HFF-Myc (cell line): ENCODE measurements around the gene OXT.
"Not testable (repeated sequence)": the region's sequence is repeated elsewhere in the genome, so short reads cannot be mapped to it uniquely, and the experiment has no call there.

ENCODE experiments used
- DNase-seq: peaks from one replicate; pipeline ENCODE4 v3.0.0-alpha.2; 2011; ENCODE audit warnings: low read depth; ENCODE audit errors: extremely low read depth
- H3K4me3 ChIP-seq: replicated peaks from 2 replicates; pipeline ENCODE4 v1.5.1; 2011; ENCODE audit warnings: low read depth, mild to moderate bottlenecking, control low read depth, low read length
- CTCF ChIP-seq: IDR thresholded peaks from 2 replicates; pipeline ENCODE4 v1.5.1; 2012; ENCODE audit warnings: mild to moderate bottlenecking, low read depth, low read length, control low read depth; ENCODE audit errors: missing control alignments

The OXT gene

GRCh38 chr20:3051385-3052019 is 19.9 kb upstream of the OXT start:
- H3K4me3 ChIP-seq: no peak overlapping the region
- DNase-seq: no peak
- no peak for TF ChIP-seq CTCF

DNA sequence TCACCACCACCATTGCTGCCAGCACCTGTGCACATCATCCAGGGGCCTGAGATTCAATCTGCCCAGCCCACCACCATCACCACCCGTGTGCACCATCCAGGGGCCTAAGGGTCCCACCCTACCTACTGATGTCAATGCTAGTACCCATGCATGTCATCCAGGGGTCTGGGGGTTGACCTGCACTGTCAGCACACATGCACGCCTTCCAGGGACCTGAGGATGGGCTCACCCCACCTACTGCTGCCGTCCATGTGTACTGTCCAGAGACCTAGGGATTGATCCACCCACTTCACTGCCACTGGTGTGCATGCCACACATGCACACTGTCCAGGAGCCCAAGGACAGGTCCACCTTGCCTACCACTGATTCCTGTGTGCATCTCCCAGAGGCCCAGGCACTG is 11.9 kb upstream of the OXT start:
- H3K4me3 ChIP-seq: no peak overlapping the region
- TF ChIP-seq CTCF: no peak
- no peak for DNase-seq

DNA sequence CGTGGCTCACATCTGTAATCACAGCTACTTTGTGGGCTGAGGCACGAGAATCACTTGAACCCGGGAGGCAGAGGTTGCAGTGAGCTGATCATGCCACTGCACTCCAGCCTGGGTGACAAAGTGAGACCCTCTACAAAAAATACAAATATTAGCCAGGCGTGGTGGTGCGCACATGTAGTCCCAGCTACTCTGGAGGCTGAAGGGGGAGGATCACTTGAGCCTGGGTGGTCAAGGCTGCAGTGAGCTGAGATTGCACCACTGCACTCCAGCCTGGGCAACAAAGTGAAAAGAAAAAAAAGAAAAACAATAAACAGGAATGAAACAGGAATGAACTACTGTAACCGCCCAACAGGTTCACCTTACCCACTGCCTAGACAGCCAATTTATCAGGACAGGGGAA is 7.3 kb upstream of the OXT start:
- H3K4me3 ChIP-seq, DNase-seq: not testable (repeated sequence)

DNA sequence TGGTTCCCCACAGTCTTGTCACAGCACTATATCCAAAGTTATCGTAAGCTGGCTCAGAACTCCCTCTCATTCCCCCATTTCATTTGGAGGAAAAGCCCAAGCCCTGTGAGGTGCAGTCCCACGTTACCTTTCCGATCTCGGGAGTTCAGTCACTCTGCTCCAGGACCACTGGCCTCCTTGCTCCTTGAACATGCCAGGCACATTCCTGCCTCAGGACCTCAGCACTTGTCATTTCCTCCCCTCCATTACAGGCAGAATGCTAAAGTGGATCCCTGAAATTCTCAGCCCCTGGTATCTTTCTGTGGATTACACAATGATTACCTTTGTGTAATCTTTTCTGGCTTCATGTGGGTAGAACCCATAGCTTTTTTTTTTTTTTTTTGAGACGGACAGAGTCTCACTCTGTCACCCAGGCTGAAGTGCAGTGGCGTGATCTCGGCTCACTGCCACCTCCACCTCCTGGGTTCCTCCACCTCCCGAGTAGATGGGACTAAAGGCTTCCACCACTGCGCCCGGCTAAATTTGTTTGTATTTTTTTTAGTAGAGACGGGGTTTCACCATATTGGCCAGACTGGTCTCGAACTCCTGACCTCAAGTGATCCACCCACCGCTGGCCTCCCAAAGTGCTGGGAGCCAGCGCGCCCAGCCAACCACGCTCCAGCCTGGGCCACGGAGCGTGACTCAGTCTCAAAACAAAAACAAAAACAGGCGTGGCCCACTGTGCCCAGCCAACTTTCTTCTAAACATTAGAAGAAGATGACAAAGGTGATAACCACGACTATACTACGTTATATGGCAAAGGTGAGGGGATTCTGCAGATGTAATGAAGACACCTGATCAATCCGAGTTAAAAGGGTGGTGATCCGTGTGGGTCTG is 4.0 kb upstream of the OXT start:
- H3K4me3 ChIP-seq: no peak overlapping the region
- TF ChIP-seq CTCF: no peak
- DNase-seq: no peak

DNA sequence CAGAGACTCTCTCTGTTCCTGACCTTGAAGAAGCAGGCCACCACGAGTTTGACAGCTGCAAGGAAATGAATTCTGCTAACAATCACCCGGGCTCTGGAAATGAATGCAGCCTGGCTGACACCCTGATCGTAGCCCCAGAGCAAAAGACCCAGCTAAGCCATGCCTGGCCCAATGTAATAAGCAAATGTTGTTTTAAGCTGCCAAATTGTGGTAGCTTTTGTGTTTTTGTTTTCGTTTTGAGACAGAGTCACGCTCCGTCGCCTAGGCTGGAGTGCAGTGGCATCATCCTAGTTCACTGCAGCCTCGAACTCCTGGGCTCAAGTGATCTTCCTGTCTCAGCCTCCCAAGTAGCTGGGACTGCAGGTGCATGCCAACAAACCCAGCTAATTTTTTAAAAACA is 3.3 kb upstream of the OXT start:
- TF ChIP-seq CTCF: no peak
- no peak overlapping the region for H3K4me3 ChIP-seq
- no peak for DNase-seq

GRCh38 chr20:3068986-3069900 is 2.2 kb upstream of the OXT start:
- H3K4me3 ChIP-seq: no peak overlapping the region
- DNase-seq: no peak
- no peak for TF ChIP-seq CTCF

DNA sequence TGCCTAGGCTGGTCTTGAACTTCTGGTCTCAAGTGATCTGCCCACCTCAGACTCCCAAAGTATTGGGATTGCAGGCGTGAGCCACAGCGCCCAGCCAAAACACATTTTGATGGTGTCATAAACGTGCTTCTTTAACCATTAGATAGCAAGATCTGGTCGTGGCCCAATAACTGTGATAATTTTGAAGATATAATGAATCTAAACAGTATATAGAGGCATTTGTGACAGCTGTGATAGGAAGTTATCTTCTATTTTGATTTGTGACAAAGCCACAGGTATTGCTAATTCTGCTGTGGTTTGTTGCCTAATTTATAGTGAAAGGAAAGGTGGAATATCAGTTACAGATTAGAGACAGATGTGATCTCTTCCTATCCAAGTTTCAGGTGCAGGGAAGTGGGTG is 695 bp upstream of the OXT start:
- DNase-seq: no peak
- no peak for TF ChIP-seq CTCF
- no peak overlapping the region for H3K4me3 ChIP-seq
